ENCODE measurements around the gene TMSB4X.

The TMSB4X gene

DNA sequence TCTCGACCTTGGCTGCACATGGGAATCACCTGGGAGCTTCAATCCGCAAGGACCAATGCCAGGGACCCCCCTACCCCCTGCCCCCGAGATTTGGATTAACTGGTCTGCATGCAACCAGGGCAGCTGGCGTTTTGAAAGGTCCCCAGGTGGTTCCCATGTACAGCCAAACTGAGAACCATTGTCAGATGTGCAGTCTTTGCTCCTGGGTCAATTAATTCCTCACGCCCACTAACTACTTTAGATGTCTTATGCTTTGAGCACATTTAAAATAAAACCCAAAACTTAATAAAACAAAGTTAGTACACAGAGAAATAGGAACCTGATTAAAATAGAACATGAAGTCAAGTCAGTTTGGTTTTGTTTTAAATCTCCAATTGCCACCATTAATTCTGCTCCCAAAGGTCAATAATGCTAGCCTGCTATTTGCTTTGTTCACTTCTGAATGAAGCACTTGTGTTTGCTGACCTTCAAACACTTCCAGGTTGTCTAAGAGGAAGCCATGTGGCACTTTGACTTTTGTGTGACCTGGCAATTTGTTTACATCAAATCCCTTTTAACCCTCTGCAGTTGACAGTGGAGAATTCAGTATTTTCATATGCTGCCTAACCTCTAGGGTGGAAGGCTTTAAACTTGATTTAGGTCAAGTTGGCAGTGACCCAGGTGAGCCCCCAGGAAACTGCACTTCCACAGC is 27.2 kb upstream of the TMSB4X start:
- Histone ChIP-seq H3K4me3 (ENCODE audit: low read length) (peak overlapping the region; percentile 15), H3K27ac (ENCODE audit: low read depth, low read length) (peak overlapping the region; percentile 23)

DNA sequence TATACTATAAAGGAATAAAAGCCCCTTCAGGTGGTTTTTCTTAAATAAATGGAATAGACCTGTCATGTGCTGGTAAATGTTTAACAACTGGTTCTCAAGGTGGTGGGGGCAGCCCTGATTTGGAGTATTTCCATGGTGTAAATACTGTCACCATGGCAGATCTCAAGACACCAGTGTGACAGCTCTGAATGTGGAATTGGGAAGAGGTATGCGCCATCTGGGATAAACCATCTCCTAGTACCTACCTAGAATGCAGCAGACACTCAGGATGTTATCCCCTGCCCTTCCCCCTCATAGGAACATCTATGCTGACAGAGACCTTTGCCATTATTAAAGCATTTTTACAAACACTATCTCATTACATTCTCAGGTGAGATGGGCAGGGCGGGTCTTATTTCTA is 26.4 kb upstream of the TMSB4X start:
- Histone ChIP-seq H3K4me1 (ENCODE audit: control insufficient read depth, low read length) (peaks cover 65% of the 10 kb centered on the region), H3K9me2 (replicated peaks; ENCODE audit: control insufficient read depth, low read length) (no peaks in the 10 kb centered on the region), H3K36me3 (ENCODE audit: control insufficient read depth, low read length) (no peaks in the 10 kb centered on the region), H3K27ac (ENCODE audit: low read depth, low read length) (peak overlapping the region; percentile 23; the same call in 1 of the 2 replicates), H4K20me1 (ENCODE audit: control insufficient read depth, insufficient read depth, low read depth, low read length) (no peaks in the 10 kb centered on the region), H3K4me2 (ENCODE audit: low read length) (peak overlapping the region; percentile 47; the same call in 1 of the 2 replicates), H3K9me3 (ENCODE audit: control insufficient read depth, insufficient read depth, low read length) (no peaks in the 10 kb centered on the region), H3F3A (ENCODE audit: control insufficient read depth, insufficient read depth) (0 out of 2 replicates have a peak, but pooled peaks cover 2% of the 10 kb centered on the region), H3K79me2 (ENCODE audit: control insufficient read depth, low read length) (peaks cover 9% of the 10 kb centered on the region; the same call in 1 of the 2 replicates), H3K4me3 (ENCODE audit: low read length) (no peak overlapping the region), H3K27me3 (ENCODE audit: control insufficient read depth, low read length) (no peaks in the 10 kb centered on the region)
- TF ChIP-seq, protein P1, sequence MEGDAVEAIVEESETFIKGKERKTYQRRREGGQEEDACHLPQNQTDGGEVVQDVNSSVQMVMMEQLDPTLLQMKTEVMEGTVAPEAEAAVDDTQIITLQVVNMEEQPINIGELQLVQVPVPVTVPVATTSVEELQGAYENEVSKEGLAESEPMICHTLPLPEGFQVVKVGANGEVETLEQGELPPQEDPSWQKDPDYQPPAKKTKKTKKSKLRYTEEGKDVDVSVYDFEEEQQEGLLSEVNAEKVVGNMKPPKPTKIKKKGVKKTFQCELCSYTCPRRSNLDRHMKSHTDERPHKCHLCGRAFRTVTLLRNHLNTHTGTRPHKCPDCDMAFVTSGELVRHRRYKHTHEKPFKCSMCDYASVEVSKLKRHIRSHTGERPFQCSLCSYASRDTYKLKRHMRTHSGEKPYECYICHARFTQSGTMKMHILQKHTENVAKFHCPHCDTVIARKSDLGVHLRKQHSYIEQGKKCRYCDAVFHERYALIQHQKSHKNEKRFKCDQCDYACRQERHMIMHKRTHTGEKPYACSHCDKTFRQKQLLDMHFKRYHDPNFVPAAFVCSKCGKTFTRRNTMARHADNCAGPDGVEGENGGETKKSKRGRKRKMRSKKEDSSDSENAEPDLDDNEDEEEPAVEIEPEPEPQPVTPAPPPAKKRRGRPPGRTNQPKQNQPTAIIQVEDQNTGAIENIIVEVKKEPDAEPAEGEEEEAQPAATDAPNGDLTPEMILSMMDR (IDR thresholded peaks at IDR 0.05; ENCODE audit: low read depth, low read length, poor library complexity, severe bottlenecking), result no peak
- TF ChIP-seq EZH2phosphoT487 (IDR thresholded peaks at IDR 0.05; ENCODE audit: borderline replicate concordance, low read length), result no peak

More for the DNA sequence above, 27.2 kb upstream of the TMSB4X start:
- Histone ChIP-seq H3K4me1 (ENCODE audit: control insufficient read depth, low read length) (peaks cover 57% of the 10 kb centered on the region), H3K36me3 (ENCODE audit: control insufficient read depth, low read length) (no peaks in the 10 kb centered on the region), H3K27me3 (ENCODE audit: control insufficient read depth, low read length) (no peaks in the 10 kb centered on the region), H4K20me1 (ENCODE audit: control insufficient read depth, insufficient read depth, low read depth, low read length) (no peaks in the 10 kb centered on the region), H3F3A (ENCODE audit: control insufficient read depth, insufficient read depth) (0 out of 2 replicates have a peak, but pooled peaks cover 2% of the 10 kb centered on the region), H3K9me2 (replicated peaks; ENCODE audit: control insufficient read depth, low read length) (no peaks in the 10 kb centered on the region), H3K9me3 (ENCODE audit: control insufficient read depth, insufficient read depth, low read length) (no peaks in the 10 kb centered on the region), H3K79me2 (ENCODE audit: control insufficient read depth, low read length) (peaks cover 9% of the 10 kb centered on the region; the same call in 1 of the 2 replicates), H3K4me2 (ENCODE audit: low read length) (peak overlapping the region; percentile 47)
- no peak for TF ChIP-seq EZH2phosphoT487 (IDR thresholded peaks at IDR 0.05; ENCODE audit: borderline replicate concordance, low read length)
- TF ChIP-seq, protein P1 (IDR thresholded peaks at IDR 0.05; ENCODE audit: low read depth, low read length, poor library complexity, severe bottlenecking), result no peak

DNA sequence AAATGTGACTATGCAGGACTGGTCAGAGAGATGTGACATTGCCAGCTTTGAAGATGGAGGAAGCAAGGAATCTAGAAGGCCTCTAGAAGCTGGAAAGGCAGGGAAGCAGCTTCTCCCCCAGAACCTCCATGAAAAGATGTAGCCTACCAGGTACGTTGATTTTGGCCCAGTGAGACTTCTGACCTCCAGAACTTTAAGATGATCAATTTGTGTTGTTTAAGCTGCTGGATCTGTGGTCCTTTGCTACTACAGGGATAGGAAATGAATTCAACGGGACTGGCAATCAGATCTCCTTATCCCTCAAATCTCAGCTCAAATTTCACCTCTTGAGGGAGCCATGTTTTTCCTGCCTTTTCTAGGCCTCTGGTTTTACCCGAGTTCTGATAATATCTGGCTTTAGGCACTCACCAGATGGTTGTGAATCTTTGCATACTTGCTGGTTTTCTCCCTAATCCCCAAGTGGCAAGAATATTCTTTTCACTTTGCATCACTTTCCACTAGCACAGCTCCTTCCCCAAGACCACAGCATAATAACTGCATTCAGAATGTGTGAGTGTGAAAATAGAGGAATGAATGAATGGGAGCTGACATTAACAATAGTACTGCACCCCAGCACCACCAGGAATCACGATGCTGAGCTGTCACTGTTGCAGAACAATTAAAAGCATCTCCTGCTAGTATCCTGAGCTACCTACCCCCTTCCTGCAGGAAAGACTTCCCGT is 25.5 kb upstream of the TMSB4X start:
- H3K9me2 ChIP-seq (replicated peaks; ENCODE audit: control insufficient read depth, low read length), result no peaks in the 10 kb centered on the region
- no peaks in the 10 kb centered on the region for H3K36me3 ChIP-seq (ENCODE audit: control insufficient read depth, low read length)
- peaks cover 9% of the 10 kb centered on the region; the same call in 1 of the 2 replicates for H3K79me2 ChIP-seq (ENCODE audit: control insufficient read depth, low read length)
- H4K20me1 ChIP-seq (ENCODE audit: control insufficient read depth, insufficient read depth, low read depth, low read length), result no peaks in the 10 kb centered on the region
- peak overlapping the region; percentile 87 for H3K27ac ChIP-seq (ENCODE audit: low read depth, low read length)
- H3K4me1 ChIP-seq (ENCODE audit: control insufficient read depth, low read length), result peaks cover 73% of the 10 kb centered on the region
- peak overlapping the region; percentile 82 for H3K4me2 ChIP-seq (ENCODE audit: low read length)
- no peaks in the 10 kb centered on the region for H3K9me3 ChIP-seq (ENCODE audit: control insufficient read depth, insufficient read depth, low read length)
- TF ChIP-seq EZH2phosphoT487 (IDR thresholded peaks at IDR 0.05; ENCODE audit: borderline replicate concordance, low read length), result no peak
- TF ChIP-seq, protein P1 (IDR thresholded peaks at IDR 0.05; ENCODE audit: low read depth, low read length, poor library complexity, severe bottlenecking), result no peak
- peak overlapping the region; percentile 67 for H3K4me3 ChIP-seq (ENCODE audit: low read length)
- H3K27me3 ChIP-seq (ENCODE audit: control insufficient read depth, low read length), result no peaks in the 10 kb centered on the region
- 0 out of 2 replicates have a peak, but pooled peaks cover 2% of the 10 kb centered on the region for H3F3A ChIP-seq (ENCODE audit: control insufficient read depth, insufficient read depth)
